Measurements from ENCODE around the gene GJB6.

GJB6 gene

DNA sequence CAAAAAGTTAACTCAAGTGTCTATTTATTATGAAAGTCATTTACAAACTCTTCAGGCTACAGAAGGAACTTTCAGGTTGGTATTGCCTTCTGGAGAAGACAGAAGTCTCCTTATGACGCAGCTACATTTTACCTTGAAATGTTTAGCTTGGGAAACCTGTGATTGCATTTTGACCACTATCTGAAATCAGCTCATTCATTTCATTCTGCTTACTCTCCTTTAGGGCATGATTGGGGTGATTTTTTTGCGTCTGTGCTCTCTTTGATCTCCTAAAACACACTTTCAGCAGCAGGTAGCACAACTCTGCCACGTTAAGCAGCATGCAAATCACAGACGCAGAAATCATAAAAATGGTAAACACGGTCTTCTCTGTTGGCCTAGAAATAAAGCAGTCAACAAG is 9.6 kb downstream of the GJB6 start:
- DNase-seq, result no peak

DNA sequence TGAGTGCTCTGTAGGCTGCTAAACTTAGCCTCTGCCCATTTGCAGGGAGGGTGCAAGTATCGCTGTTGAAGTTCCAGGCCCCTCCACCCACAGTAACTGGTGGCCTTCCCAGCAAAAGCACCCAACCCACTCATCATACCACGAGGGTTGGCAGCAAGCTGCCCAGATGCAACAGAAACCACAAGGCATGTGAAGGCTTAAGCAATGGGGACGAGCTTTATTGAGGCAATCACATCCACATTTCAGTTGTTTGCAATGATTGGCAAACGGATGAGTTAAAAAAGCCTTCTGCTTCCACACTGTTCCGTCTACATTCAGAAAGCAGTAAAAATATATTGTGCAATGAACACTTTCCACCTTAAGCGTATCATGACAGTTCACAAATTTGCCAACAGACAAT is 10.3 kb downstream of the GJB6 start:
- DNase-seq, result no peak

DNA sequence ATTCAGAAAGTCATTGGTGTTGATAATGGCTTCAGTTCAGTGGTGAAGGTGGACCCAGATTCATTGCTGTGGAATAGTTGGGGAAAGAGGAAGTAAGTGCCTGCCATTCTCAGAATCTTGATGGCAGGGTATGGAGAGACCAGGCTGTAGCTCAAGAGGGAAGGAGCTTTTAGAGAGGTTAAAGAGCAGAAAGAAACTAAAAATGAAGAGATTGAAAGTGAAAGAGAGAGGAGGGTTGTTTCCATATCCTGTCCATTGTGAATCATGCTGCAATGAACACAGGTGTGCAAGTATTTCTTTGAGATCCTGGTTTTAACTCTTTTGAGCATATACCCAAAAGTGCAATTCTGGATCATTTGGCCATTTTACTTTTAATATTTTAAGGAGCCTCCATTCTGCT is 12.5 kb downstream of the GJB6 start:
- peak; percentile 57 for DNase-seq

- DNase-seq, result no peak
Measured at GRCh38 chr13:20217168-20217567, 15.0 kb downstream of the GJB6 start.

DNA sequence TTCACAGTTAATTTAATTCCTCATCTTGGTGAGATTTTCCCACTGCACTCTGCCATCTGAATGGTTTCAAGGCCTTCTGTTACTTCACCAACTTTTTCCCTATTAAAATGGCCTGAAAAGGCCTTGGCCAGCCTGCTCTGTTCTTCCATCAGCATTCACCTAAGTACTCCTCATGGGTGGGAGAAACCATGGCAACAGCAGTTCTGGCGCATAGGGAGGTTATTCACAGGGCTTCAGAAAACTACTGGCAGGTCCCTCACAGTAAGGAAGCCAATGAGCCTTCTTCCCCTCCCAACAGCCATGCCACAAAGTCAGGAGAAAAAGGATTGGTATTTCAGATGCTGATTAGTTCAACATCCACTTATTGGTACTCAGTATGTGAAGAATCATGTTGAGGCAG is 22.2 kb downstream of the GJB6 start:
- DNase-seq, result no peak

GRCh38 chr13:20206698-20207235 is 25.4 kb downstream of the GJB6 start:
- DNase-seq, result peak; percentile 60

DNA sequence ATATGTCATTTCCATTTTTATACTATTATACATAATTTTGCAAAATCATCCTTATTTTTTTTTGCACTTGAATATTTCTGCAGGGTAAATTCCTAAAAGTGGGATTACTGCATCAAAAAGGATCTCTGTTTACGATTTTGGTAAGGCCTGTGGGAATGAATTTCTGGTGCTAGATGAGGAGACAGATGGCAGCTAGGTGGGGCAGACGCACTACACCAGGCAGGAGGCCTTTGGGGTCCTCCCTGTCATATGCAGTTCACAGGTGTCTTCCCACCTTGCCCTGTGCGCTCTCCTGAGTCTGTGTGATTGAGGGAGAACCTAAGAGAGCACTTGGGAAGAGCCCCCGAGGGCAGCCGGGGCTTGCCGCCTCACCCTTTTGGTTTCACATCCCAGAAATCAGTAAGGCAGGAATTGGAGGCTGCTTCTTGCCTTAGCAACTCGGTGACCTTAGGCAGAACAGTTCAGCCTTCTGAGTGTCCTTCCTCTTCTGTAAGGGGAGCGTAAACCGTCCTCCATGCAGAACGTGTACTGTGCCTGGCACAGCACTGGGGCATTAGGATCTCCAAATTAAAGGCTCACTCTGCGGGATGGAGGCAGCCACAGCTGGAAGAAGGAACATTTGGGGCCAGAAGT is 25.9 kb downstream of the GJB6 start:
- no peak for DNase-seq

- no peak for DNase-seq
Measured at GRCh38 chr13:20198781-20199180, 33.3 kb downstream of the GJB6 start.

GRCh38 chr13:20197361-20197834 is 34.7 kb downstream of the GJB6 start:
- peak; percentile 53 for DNase-seq

DNA sequence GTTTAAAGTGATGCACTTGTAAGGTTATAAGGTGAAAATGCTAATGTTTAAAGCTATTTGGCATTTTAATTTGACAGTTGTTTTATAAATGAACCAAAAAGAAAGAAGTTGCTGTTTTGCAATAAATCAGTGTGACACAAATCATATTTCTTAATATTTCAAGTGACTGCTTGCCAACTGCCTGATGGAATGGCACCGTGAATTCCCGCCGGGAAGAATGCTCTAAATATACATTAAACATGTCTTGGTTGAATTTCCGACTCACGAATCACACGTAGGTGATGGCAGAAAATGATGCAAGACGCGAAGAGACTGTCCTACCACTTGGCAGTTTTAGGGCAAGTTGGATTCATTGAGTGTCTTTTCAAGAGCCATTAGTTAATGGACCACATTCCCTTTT is 36.3 kb downstream of the GJB6 start:
- DNase-seq, result no peak

DNA sequence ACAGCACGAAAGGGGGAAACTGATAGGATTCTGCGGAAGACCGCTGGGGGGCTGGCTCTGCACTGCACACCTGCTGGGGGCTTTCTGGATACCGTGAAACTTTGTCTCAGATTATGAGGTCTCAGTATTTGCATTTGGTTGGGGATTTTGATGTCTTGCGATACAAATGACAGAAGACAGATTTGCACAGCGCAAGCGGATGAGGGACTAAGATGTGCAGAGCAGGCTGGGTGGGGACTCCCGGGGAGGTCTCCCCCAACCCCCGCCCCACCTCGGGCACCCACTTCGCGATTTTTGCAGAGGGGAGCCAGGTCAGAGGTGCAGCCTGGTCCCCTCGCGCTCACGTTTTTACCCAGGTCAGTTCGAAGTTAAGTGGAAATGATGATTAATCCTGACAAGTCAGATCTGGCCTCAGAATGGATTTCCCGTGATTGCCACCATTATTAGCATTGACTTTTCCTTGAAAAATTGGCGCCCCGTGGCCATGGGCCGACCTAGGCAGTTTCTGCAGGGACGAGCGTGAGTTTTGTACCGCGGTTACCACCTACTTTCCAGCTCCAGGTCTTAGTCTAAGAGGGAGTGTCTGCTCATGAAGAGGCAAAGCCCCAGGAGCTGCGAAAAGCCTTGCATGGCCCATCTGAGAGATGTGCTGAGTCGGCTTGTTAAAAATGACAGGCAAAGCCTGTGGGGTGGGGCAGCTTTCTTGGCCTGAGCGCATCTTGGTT is 38.0 kb downstream of the GJB6 start:
- no peak for DNase-seq

GRCh38 chr13:20193162-20193906 is 38.8 kb downstream of the GJB6 start:
- no peak for DNase-seq

DNA sequence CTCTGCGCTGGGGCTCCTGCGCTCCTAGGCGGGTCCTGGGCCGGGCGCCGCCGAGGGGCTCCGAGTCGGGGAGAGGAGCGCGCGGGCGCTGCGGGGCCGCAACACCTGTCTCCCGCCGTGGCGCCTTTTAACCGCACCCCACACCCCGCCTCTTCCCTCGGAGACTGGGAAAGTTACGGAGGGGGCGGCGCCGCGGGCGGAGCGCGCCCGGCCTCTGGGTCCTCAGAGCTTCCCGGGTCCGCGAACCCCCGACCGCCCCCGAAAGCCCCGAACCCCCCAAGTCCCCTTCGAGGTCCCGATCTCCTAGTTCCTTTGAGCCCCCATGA is 39.3 kb downstream of the GJB6 start, which contains the start of gene GJB2:
TSS of gene GJB2 (minus strand) at position 103 of the 326 bp plus-strand sequence. CDS start 3,357 bp downstream, outside the sequence.
- no peak for DNase-seq

DNA sequence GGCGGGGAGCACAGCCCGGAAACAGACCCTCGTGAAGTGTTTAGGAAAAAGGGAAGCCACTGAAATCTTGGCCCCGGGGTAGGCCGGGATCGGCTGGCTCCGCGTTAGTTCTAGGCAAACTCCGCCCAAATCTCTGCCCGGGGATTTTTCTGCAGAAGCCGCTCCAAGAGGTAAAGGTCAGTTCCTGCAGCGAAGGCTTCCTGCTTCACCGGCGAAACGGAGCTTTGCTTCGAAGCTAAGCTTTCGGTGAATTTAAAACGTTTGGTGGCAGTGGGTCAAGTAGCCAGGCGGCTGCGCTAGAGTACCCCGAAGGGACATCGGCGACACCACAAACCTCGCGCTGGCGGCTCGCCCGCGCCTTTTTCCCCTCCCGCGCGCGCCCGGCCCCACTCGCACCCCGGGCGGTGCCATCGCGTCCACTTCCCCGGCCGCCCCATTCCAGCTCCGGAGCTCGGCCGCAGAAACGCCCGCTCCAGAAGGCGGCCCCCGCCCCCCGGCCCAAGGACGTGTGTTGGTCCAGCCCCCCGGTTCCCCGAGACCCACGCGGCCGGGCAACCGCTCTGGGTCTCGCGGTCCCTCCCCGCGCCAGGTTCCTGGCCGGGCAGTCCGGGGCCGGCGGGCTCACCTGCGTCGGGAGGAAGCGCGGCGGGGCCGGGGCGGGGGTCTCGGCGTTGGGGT is 39.8 kb downstream of the GJB6 start:
- no peak for DNase-seq

DNA sequence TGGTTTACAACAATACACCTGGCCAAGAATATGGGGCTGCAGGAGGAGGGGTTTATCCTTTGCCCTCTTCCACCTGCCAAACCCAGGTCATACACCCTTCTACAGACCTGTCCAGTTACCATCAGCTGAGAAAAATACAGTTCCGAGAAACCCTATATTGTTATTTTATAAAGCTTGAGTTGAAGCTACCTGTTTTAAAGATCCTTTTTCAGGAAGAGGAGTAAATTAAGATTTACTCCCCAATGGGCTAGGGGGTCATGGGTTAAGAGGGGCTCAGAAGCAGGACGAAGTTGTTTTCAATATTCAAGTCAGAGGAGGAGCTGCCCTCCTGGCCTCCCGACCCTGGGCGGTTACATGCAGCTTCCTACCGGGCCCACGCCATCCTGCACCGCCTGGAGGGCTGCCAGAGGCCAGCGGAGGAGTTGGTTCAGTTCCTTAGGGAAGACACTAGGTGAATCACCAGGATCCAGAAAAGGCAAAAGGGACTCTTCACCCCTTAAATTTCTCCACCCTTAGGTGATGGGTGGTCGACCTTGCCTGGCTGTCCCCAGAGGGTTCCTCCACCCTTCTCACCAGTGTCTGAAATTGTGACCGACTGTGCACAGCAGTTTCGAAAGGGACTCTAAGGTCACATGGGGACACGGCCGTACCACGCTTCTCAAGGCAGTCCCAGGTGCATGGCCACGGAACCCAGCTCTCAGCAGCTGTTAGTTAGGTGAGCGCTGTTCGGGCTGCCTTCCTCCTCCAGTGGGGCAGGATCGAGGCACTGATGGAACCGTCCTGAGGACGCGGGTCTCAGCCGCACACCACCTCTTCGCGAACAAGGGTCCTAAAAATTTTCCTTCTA is 40.6 kb downstream of the GJB6 start:
- no peak for DNase-seq

GRCh38 chr13:20190481-20191310 is 41.4 kb downstream of the GJB6 start:
- DNase-seq, result no peak

- no peak for DNase-seq
Measured at GRCh38 chr13:20190076-20190475, 42.0 kb downstream of the GJB6 start.

GRCh38 chr13:20188667-20189553 is 43.2 kb downstream of the GJB6 start:
- DNase-seq, result peak; percentile 88

- no peak for DNase-seq
Measured at GRCh38 chr13:20186771-20187170, 45.3 kb downstream of the GJB6 start.

Measured in OCI-M1 (cell line).